Measurements from ENCODE around the gene FOXD2.

The FOXD2 gene

DNA sequence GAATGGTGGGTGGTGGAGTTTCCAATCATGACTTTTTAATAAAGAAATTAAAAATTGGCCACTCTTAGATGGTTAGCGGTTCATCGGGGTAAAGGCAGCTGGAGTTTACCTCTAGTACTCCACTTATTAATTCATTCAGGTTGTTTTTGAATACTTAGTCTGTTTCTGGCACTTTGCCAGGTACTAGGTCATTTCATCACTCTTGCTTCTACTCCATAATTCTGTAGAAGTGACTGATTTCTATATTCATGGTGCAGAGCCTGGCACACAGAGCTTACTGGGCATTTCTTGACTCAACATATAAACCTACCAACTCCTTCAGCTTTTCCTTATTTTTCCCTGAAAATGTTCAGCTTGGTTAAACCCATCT is 31.5 kb downstream of the FOXD2 start (continued):
- TF ChIP-seq ZNF214 (tag by site-specific recombination; IDR thresholded peaks at IDR 0.05; ENCODE audit: borderline replicate concordance): peak; percentile 57; the same call in 1 of the 2 replicates
- TF ChIP-seq ZNF561 (tag by site-specific recombination; IDR thresholded peaks at IDR 0.05; ENCODE audit: borderline replicate concordance): peak; percentile 72; the same call in 1 of the 2 replicates
- TF ChIP-seq ZNF184 (tag by site-specific recombination; IDR thresholded peaks at IDR 0.05): peak; percentile 92
- 0 out of 2 replicates have a peak, but pooled peaks have one; percentile 28 for TF ChIP-seq ZNF776 (tag by site-specific recombination; IDR thresholded peaks at IDR 0.05; ENCODE audit: borderline replicate concordance)
- peak; percentile 67; the same call in 1 of the 2 replicates for TF ChIP-seq ZNF830 (tag by site-specific recombination; IDR thresholded peaks at IDR 0.05; ENCODE audit: low read depth)
- TF ChIP-seq SCRT1 (tag by site-specific recombination; IDR thresholded peaks at IDR 0.05; ENCODE audit: borderline replicate concordance): no peak
- peak; percentile 91 for TF ChIP-seq ZNF544 (tag by site-specific recombination; IDR thresholded peaks at IDR 0.05)
- peak; percentile 87; the same call in 1 of the 2 replicates for TF ChIP-seq ZNF221 (tag by site-specific recombination; IDR thresholded peaks at IDR 0.05; ENCODE audit: borderline replicate concordance)
- no peak for TF ChIP-seq ZNF843 (tag by site-specific recombination; IDR thresholded peaks at IDR 0.05)
- peak; percentile 98 for TF ChIP-seq ZNF660 (tag by site-specific recombination; IDR thresholded peaks at IDR 0.05)
- TF ChIP-seq ZNF549 (tag by site-specific recombination; IDR thresholded peaks at IDR 0.05): 0 out of 2 replicates have a peak, but pooled peaks have one; percentile 55
- TF ChIP-seq, protein P1, sequence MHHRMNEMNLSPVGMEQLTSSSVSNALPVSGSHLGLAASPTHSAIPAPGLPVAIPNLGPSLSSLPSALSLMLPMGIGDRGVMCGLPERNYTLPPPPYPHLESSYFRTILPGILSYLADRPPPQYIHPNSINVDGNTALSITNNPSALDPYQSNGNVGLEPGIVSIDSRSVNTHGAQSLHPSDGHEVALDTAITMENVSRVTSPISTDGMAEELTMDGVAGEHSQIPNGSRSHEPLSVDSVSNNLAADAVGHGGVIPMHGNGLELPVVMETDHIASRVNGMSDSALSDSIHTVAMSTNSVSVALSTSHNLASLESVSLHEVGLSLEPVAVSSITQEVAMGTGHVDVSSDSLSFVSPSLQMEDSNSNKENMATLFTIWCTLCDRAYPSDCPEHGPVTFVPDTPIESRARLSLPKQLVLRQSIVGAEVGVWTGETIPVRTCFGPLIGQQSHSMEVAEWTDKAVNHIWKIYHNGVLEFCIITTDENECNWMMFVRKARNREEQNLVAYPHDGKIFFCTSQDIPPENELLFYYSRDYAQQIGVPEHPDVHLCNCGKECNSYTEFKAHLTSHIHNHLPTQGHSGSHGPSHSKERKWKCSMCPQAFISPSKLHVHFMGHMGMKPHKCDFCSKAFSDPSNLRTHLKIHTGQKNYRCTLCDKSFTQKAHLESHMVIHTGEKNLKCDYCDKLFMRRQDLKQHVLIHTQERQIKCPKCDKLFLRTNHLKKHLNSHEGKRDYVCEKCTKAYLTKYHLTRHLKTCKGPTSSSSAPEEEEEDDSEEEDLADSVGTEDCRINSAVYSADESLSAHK (tag by site-specific recombination; IDR thresholded peaks at IDR 0.05): no peak
- TF ChIP-seq, protein P2, sequence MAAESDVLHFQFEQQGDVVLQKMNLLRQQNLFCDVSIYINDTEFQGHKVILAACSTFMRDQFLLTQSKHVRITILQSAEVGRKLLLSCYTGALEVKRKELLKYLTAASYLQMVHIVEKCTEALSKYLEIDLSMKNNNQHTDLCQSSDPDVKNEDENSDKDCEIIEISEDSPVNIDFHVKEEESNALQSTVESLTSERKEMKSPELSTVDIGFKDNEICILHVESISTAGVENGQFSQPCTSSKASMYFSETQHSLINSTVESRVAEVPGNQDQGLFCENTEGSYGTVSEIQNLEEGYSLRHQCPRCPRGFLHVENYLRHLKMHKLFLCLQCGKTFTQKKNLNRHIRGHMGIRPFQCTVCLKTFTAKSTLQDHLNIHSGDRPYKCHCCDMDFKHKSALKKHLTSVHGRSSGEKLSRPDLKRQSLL (tag by site-specific recombination; IDR thresholded peaks at IDR 0.05): peak; percentile 21; the same call in 1 of the 2 replicates
- TF ChIP-seq, protein P3, sequence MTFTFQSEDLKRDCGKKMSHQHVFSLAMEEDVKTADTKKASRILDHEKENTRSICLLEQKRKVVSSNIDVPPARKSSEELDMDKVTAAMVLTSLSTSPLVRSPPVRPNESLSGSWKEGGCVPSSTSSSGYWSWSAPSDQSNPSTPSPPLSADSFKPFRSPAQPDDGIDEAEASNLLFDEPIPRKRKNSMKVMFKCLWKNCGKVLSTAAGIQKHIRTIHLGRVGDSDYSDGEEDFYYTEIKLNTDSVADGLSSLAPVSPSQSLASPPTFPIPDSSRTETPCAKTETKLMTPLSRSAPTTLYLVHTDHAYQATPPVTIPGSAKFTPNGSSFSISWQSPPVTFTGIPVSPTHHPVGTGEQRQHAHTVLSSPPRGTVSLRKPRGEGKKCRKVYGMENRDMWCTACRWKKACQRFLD (tag by site-specific recombination; IDR thresholded peaks at IDR 0.05): no peak

DNA sequence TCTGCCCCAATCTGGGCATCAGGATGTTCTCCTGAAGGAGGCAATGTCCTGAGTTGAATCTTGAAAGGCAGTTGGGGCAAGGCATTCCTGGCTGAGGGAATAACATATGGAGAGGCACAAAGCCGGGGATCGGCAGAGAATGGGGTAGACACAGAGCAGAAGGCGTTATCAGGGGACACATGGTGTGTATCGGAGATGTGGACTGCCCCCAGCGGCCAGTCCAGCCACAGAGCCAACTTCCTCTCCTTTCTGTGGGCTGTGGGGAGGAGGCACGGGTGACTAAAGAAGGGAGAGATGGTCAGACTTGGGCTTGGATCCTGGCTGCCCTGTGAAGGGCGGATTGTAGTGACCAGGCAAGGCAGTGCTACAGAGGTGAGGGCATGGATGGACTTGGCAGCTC is 32.1 kb downstream of the FOXD2 start:
- H3K27ac ChIP-seq (ENCODE audit: extremely low read depth, low read depth, low read length): no peak overlapping the region
- TF ChIP-seq ZNF76 (tag by site-specific recombination; IDR thresholded peaks at IDR 0.05; ENCODE audit: borderline replicate concordance, low read depth): no peak
- H3K4me1 ChIP-seq (ENCODE audit: control insufficient read depth, insufficient read depth, low read length): peaks cover 4% of the 10 kb centered on the region; the same call in 1 of the 2 replicates
- ChIA-PET POLR2A (no interaction called here), CTCF (interaction anchor here (1.5 kb wide), 1 partner anchor 32 kb away, joined by 5 read pairs; no protein-coding TSS in a partner anchor)
- no peaks in the 10 kb centered on the region for H3K36me3 ChIP-seq (ENCODE audit: control insufficient read depth in 2 of 2, insufficient read depth in 1 of 2, low read length in 2 of 2)
- no peak overlapping the region for H3K4me3 ChIP-seq (ENCODE audit: low read depth, low read length)
- H3K9me3 ChIP-seq (ENCODE audit: control insufficient read depth, insufficient read depth, low read depth, low read length): no peaks in the 10 kb centered on the region

DNA sequence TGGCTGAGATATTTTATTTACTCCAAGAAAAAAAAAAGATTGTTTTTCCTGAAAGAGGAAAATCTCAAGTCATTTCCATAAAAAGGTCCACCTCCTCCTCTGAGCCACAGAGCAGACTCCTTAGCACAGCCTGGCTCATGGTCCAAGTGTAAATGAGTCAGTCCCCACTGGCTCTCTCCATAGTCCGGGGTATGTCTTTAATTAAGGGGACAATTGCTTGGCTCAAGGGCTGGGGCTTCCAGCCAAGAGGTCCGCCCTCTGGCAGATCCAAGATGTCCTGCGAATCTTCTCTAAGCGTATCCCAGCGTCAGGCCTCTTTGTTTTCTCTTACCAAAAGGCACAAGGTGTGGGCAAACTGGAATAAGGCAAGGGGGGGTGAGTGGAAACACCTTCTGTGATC is 33.3 kb downstream of the FOXD2 start:
- ChIA-PET POLR2A (no interaction called here), CTCF (no interaction called here)
- H3K9me3 ChIP-seq (ENCODE audit: control insufficient read depth, insufficient read depth, low read depth, low read length): no peaks in the 10 kb centered on the region
- H3K4me3 ChIP-seq (ENCODE audit: low read depth, low read length): no peak overlapping the region
- H3K27ac ChIP-seq (ENCODE audit: extremely low read depth, low read depth, low read length): no peak overlapping the region
- no peaks in the 10 kb centered on the region for H3K4me1 ChIP-seq (ENCODE audit: control insufficient read depth, insufficient read depth, low read length)
- no peaks in the 10 kb centered on the region for H3K36me3 ChIP-seq (ENCODE audit: control insufficient read depth in 2 of 2, insufficient read depth in 1 of 2, low read length in 2 of 2)
- TF ChIP-seq ZNF501 (tag by site-specific recombination; IDR thresholded peaks at IDR 0.05): no peak
- TF ChIP-seq, protein P4, sequence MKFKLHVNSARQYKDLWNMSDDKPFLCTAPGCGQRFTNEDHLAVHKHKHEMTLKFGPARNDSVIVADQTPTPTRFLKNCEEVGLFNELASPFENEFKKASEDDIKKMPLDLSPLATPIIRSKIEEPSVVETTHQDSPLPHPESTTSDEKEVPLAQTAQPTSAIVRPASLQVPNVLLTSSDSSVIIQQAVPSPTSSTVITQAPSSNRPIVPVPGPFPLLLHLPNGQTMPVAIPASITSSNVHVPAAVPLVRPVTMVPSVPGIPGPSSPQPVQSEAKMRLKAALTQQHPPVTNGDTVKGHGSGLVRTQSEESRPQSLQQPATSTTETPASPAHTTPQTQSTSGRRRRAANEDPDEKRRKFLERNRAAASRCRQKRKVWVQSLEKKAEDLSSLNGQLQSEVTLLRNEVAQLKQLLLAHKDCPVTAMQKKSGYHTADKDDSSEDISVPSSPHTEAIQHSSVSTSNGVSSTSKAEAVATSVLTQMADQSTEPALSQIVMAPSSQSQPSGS (tag by site-specific recombination; IDR thresholded peaks at IDR 0.05; ENCODE audit: low read depth): no peak
- TF ChIP-seq, protein P5, sequence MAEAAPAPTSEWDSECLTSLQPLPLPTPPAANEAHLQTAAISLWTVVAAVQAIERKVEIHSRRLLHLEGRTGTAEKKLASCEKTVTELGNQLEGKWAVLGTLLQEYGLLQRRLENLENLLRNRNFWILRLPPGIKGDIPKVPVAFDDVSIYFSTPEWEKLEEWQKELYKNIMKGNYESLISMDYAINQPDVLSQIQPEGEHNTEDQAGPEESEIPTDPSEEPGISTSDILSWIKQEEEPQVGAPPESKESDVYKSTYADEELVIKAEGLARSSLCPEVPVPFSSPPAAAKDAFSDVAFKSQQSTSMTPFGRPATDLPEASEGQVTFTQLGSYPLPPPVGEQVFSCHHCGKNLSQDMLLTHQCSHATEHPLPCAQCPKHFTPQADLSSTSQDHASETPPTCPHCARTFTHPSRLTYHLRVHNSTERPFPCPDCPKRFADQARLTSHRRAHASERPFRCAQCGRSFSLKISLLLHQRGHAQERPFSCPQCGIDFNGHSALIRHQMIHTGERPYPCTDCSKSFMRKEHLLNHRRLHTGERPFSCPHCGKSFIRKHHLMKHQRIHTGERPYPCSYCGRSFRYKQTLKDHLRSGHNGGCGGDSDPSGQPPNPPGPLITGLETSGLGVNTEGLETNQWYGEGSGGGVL (tag by site-specific recombination; IDR thresholded peaks at IDR 0.05): no peak
- TF ChIP-seq ZXDB (tag by site-specific recombination; IDR thresholded peaks at IDR 0.05): no peak
- no peak for TF ChIP-seq ZNF132 (tag by site-specific recombination; IDR thresholded peaks at IDR 0.05; ENCODE audit: borderline replicate concordance)
- TF ChIP-seq, protein P1 (tag by site-specific recombination; IDR thresholded peaks at IDR 0.05): no peak
- TF ChIP-seq ZNF768 (tag by site-specific recombination; IDR thresholded peaks at IDR 0.05): no peak
- TF ChIP-seq TCF7L2 (IDR thresholded peaks at IDR 0.05; ENCODE audit: borderline replicate concordance, low read depth, low read length): no peak
